ENCODE data around the gene C1orf210. TPM values are rescaled to one million over a fixed set of nuclear protein-coding genes. Genes with fewer than 3 reads are reported as not detected.

The C1orf210 gene
- total and polyA plus RNA-seq, 2 of the 13 experiments (the other 11 are each of a cell fraction or from before 2014, with no cell fraction given) = 0.49 to 5.1 TPM

DNA sequence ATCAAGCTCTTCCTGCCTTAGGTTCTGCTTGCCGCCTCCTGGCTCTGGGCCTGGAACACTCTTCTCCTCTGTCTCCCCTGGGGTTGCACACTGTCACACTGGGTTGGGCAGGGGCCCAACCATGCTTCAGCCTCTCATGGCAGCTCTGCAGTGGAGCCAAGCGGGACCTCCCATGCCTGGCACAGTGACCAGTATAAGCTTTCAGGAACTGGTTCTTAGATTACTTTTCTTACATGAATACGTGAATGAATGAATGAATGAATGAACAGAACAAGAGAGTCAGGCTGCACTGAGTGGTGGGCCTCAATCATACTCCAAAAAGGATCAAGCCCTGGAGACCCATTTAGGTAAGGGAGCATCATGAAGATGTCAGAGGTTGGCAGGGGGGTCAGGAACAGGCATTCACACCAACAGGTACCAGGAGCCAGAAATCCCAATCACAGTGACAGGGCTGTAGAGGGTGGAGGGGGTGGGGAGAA is 46.4 kb downstream of the C1orf210 start:
- Histone ChIP-seq H2AFZ (ENCODE audit: low read length) (no peak overlapping the region), H3K4me2 (ENCODE audit: low read depth, low read length) (no peak overlapping the region), H3K9ac (ENCODE audit: insufficient read depth, low read depth, low read length) (no peak overlapping the region), H4K20me1 (ENCODE audit: insufficient read depth, low read length) (no peaks in the 10 kb centered on the region), H3K9me3 (ENCODE audit: low read length) (no peaks in the 10 kb centered on the region), H3K4me1 (ENCODE audit: insufficient read depth, low read length) (peaks cover 6% of the 10 kb centered on the region; the same call in 1 of the 2 replicates), H3K27ac (ENCODE audit: extremely low read length, insufficient read depth, low read length) (no peak overlapping the region), H3K4me3 (replicated peaks in 1 of 3; ENCODE audit: insufficient read depth in 1 of 3, low read depth in 2 of 3, low read length in 3 of 3) (no peak overlapping the region), H3K27me3 (ENCODE audit: control insufficient read depth in 1 of 2, insufficient read depth in 2 of 2, low read length in 2 of 2) (peaks cover 1 to 20% of the 10 kb centered on the region in 2 experiments; a peak in 4 of 5 replicates), H3K36me3 (replicated peaks in 1 of 2; ENCODE audit: control insufficient read depth in 1 of 2, insufficient read depth in 2 of 2, low read length in 2 of 2) (no peaks in the 10 kb centered on the region), H3K79me2 (ENCODE audit: insufficient read depth, low read length) (no peaks in the 10 kb centered on the region)
- ATAC-seq = no peak
- WGBS (ENCODE audit: low lambda C conversion rate) = 98% methylated on average over 3 of the region's 3 CpGs
- intact Hi-C loops (cut with micrococcal nuclease; ENCODE audit: unreplicated experiment) = loop anchor here (1.0 to 5.0 kb wide), 4 partner anchors 108 to 175 kb away; partner anchors contain the start of gene CDC20
- no peak for DNase-seq (ENCODE audit: low spot score)
- in situ Hi-C loops (cut with HindIII; ENCODE audit: extremely low pct_ligation_motif_present, low pct_unique_long_range_greater_than_20kb) = no loop called here
- ChIA-PET POLR2A (interaction anchor here (1.1 kb wide), 1 partner anchor 37 kb away, joined by 5 read pairs; no protein-coding TSS in a partner anchor), CTCF (ENCODE audit: low intra/inter-chr PET ratio, low total read pairs) (interaction anchor here (0.8 to 2.1 kb wide), 3 partner anchors 129 to 176 kb away, joined by 3 to 36 read pairs (median 5); partner anchors contain the start of gene ELOVL1)
- no peak for FAIRE-seq
- no TSS peak for BruUV-seq (replicated peaks)
- TF ChIP-seq HOXA3 (CRISPR knock-in tag; IDR thresholded peaks at IDR 0.05) (no peak), ZNF879 (CRISPR knock-in tag; IDR thresholded peaks at IDR 0.05) (no peak), ZNF703 (CRISPR knock-in tag; IDR thresholded peaks at IDR 0.05; ENCODE audit: borderline replicate concordance) (no peak), TRIM24 (CRISPR knock-in tag; IDR thresholded peaks at IDR 0.05) (no peak), ZNF431 (CRISPR knock-in tag; IDR thresholded peaks at IDR 0.05; ENCODE audit: borderline replicate concordance, low read depth) (no peak), ZBTB7A (CRISPR knock-in tag; IDR thresholded peaks at IDR 0.05) (no peak), ZSCAN21 (CRISPR knock-in tag; IDR thresholded peaks at IDR 0.05; ENCODE audit: borderline replicate concordance) (no peak), SIN3B (IDR thresholded peaks at IDR 0.05; ENCODE audit: low read length) (no peak), SKI (IDR thresholded peaks at IDR 0.05; ENCODE audit: partially characterized antibody) (no peak), ZNF496 (CRISPR knock-in tag; IDR thresholded peaks at IDR 0.05; ENCODE audit: insufficient replicate concordance) (no peak)
- TF ChIP-seq, protein P1, sequence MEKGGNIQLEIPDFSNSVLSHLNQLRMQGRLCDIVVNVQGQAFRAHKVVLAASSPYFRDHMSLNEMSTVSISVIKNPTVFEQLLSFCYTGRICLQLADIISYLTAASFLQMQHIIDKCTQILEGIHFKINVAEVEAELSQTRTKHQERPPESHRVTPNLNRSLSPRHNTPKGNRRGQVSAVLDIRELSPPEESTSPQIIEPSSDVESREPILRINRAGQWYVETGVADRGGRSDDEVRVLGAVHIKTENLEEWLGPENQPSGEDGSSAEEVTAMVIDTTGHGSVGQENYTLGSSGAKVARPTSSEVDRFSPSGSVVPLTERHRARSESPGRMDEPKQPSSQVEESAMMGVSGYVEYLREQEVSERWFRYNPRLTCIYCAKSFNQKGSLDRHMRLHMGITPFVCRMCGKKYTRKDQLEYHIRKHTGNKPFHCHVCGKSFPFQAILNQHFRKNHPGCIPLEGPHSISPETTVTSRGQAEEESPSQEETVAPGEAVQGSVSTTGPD (CRISPR knock-in tag; IDR thresholded peaks at IDR 0.05) = no peak
- TF ChIP-seq, protein P2, sequence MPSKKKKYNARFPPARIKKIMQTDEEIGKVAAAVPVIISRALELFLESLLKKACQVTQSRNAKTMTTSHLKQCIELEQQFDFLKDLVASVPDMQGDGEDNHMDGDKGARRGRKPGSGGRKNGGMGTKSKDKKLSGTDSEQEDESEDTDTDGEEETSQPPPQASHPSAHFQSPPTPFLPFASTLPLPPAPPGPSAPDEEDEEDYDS (CRISPR knock-in tag; IDR thresholded peaks at IDR 0.05) = no peak
